HepG2 (cell line): Measurements from ENCODE around the gene BET1L. TPM values are rescaled to one million over a fixed set of nuclear protein-coding genes. Genes with fewer than 3 reads are reported as not detected.

Experiments
- CREB1 ChIP-seq, 2 experiments: fragments of 450-650 bp in 1 of 2; IDR thresholded peaks; 2 replicates each; pipeline ENCODE4 v1.6.1; 2016 to 2017; ENCODE audit warnings: control low read depth in 1 of 2, mild to moderate bottlenecking in 1 of 2, missing compliant biosample characterization in 1 of 2, missing genetic modification characterization in 1 of 2
- KDM5A ChIP-seq: fragments of 200-600 bp; sonication (generic); IDR thresholded peaks from 2 replicates; pipeline ENCODE4 v1.7.0; 2018; ENCODE audit warnings: antibody characterized with exemption, mild to moderate bottlenecking, low read length, borderline replicate concordance
- NCOA2 ChIP-seq: sonication (generic); formaldehyde crosslinking; IDR thresholded peaks from 2 replicates; pipeline ENCODE4 v1.8.0; 2022; ENCODE audit warnings: inconsistent platforms
- ZBTB42 ChIP-seq: sonication (generic); formaldehyde crosslinking; IDR thresholded peaks from 2 replicates; pipeline ENCODE4 v1.5.0; 2020; ENCODE audit warnings: mild to moderate bottlenecking, missing genetic modification reagents
- ZNF232 ChIP-seq: sonication (generic); formaldehyde crosslinking; IDR thresholded peaks from 2 replicates; pipeline ENCODE4 v1.4.0; 2020; ENCODE audit warnings: missing genetic modification reagents, borderline replicate concordance
- ZNF451 ChIP-seq: sonication (generic); formaldehyde crosslinking; IDR thresholded peaks from 2 replicates; pipeline ENCODE4 v1.5.0; 2020; ENCODE audit warnings: mild to moderate bottlenecking, missing genetic modification reagents
- polyA plus RNA-seq, 8 experiments: library from polyadenylated mRNA; depleted of rRNA in 3 of 8; stranded (reverse) in 7 of 8; unstranded in 1 of 8; fragments of >200 nt; fragmentation: Illumina TruSeq in 4 of 8; extraction: Trizol in 4 of 8; gene quantifications; 2 replicates each; pipeline versions ENCODE4 v1.2.1 to v1.2.3, GENCODE V29; 2011 to 2016; ENCODE audit warnings: low read depth in 4 of 8, missing spikeins in 1 of 8, mixed read lengths in 1 of 8; ENCODE audit not compliant: insufficient read depth in 1 of 8
- total RNA-seq, 5 experiments: library from RNA; depleted of rRNA; stranded (reverse); fragments of >200 nt; fragmentation: Illumina TruSeq; extraction: Trizol; gene quantifications; 2 replicates each; pipeline ENCODE4 v1.2.3, GENCODE V29; 2016; ENCODE audit warnings: low read depth in 1 of 5
- TF ChIP-seq, protein P1 (sequence below): sonication (generic); formaldehyde crosslinking; conservative IDR thresholded peaks from 2 replicates; pipeline ENCODE4 v1.8.0; 2022; ENCODE audit warnings: missing genetic modification reagents
- TF ChIP-seq, protein P2 (sequence below): IDR thresholded peaks from 2 replicates; pipeline ENCODE4 v1.6.1; 2016; ENCODE audit warnings: low read depth
- TF ChIP-seq, protein P3 (sequence below): sonication (generic); formaldehyde crosslinking; IDR thresholded peaks from 2 replicates; pipeline ENCODE4 v1.5.0; 2020; ENCODE audit warnings: missing genetic modification reagents
- TF ChIP-seq, protein P4 (sequence below): sonication (generic); formaldehyde crosslinking; IDR thresholded peaks from 2 replicates; pipeline ENCODE4 v1.5.1; 2020; ENCODE audit warnings: mild to moderate bottlenecking, missing genetic modification reagents, moderate library complexity

BET1L gene
- total and polyA plus RNA-seq, 2 of the 13 experiments (the other 11 are each of a cell fraction or from before 2014, with no cell fraction given): 26.2 to 59.6 TPM

DNA sequence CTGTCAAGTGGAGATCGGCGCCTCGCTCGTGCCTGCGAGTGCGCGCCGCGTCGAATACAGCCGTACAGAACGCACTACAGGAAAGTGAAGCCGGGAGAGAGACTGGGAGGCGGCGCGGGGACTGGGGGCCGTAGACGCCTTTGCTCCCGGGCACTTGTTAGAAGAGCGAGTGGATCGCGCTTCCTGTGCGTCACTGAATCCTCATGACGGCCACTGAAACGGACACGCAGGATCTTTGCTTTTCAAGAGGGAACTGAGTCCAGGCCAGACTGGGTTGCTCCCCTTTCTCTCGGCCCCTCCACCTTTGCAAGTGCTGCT is 623 bp upstream of the BET1L start (continued):
- TF ChIP-seq CREB1 (IDR thresholded peaks at IDR 0.05): no peak
- 0 out of 2 replicates have a peak, but pooled peaks have one; percentile 62 for TF ChIP-seq CREB1 (CRISPR knock-in tag; IDR thresholded peaks at IDR 0.05)
- 0 out of 2 replicates have a peak, but pooled peaks have one; percentile 2 for TF ChIP-seq ZNF451 (CRISPR knock-in tag)
- 0 out of 2 replicates have a peak, but pooled peaks have one; percentile 1 for TF ChIP-seq NCOA2 (CRISPR knock-in tag)
- TF ChIP-seq, protein P1, sequence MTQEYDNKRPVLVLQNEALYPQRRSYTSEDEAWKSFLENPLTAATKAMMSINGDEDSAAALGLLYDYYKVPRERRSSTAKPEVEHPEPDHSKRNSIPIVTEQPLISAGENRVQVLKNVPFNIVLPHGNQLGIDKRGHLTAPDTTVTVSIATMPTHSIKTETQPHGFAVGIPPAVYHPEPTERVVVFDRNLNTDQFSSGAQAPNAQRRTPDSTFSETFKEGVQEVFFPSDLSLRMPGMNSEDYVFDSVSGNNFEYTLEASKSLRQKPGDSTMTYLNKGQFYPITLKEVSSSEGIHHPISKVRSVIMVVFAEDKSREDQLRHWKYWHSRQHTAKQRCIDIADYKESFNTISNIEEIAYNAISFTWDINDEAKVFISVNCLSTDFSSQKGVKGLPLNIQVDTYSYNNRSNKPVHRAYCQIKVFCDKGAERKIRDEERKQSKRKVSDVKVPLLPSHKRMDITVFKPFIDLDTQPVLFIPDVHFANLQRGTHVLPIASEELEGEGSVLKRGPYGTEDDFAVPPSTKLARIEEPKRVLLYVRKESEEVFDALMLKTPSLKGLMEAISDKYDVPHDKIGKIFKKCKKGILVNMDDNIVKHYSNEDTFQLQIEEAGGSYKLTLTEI (CRISPR knock-in tag): no peak
- TF ChIP-seq, protein P2, sequence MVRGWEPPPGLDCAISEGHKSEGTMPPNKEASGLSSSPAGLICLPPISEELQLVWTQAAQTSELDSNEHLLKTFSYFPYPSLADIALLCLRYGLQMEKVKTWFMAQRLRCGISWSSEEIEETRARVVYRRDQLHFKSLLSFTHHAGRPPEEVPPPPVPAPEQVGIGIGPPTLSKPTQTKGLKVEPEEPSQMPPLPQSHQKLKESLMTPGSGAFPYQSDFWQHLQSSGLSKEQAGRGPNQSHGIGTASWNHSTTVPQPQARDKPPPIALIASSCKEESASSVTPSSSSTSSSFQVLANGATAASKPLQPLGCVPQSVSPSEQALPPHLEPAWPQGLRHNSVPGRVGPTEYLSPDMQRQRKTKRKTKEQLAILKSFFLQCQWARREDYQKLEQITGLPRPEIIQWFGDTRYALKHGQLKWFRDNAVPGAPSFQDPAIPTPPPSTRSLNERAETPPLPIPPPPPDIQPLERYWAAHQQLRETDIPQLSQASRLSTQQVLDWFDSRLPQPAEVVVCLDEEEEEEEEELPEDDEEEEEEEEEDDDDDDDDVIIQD (CRISPR knock-in tag): no peak
- TF ChIP-seq, protein P3, sequence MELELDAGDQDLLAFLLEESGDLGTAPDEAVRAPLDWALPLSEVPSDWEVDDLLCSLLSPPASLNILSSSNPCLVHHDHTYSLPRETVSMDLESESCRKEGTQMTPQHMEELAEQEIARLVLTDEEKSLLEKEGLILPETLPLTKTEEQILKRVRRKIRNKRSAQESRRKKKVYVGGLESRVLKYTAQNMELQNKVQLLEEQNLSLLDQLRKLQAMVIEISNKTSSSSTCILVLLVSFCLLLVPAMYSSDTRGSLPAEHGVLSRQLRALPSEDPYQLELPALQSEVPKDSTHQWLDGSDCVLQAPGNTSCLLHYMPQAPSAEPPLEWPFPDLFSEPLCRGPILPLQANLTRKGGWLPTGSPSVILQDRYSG (CRISPR knock-in tag): no peak
- TF ChIP-seq, protein P4, sequence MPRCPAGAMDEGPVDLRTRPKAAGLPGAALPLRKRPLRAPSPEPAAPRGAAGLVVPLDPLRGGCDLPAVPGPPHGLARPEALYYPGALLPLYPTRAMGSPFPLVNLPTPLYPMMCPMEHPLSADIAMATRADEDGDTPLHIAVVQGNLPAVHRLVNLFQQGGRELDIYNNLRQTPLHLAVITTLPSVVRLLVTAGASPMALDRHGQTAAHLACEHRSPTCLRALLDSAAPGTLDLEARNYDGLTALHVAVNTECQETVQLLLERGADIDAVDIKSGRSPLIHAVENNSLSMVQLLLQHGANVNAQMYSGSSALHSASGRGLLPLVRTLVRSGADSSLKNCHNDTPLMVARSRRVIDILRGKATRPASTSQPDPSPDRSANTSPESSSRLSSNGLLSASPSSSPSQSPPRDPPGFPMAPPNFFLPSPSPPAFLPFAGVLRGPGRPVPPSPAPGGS (CRISPR knock-in tag): peak; percentile 8; the same call in 1 of the 2 replicates
- TF ChIP-seq ZBTB42: peak; percentile 70; the same call in 1 of the 2 replicates
- 0 out of 2 replicates have a peak, but pooled peaks have one; percentile 37 for TF ChIP-seq ZNF232
- TF ChIP-seq KDM5A: peak; percentile 45; the same call in 1 of the 2 replicates
- TF ChIP-seq, all 625 proteins: peak for 10
